IMR-90 (cell line): ENCODE data around the gene FAM193B.

Source experiments
- CHD1 ChIP-seq: IDR thresholded peaks from 2 replicates; pipeline ENCODE4 v1.6.1; 2012; ENCODE audit warnings: low read depth, low read length, improper control_type of control experiment
- POLR2A ChIP-seq: IDR thresholded peaks from 2 replicates; pipeline ENCODE4 v1.6.1; 2012; ENCODE audit warnings: mild to moderate bottlenecking, low read depth, low read length
- SMC3 ChIP-seq: fragments of 150-350 bp; IDR thresholded peaks from 2 replicates; pipeline ENCODE4 v1.6.1; 2016; ENCODE audit warnings: low read depth, mild to moderate bottlenecking, antibody characterized with exemption, low read length, moderate library complexity
- TF ChIP-seq, protein P1 (sequence below): conservative IDR thresholded peaks from 2 replicates; pipeline ENCODE4 v1.5.1; 2012; ENCODE audit warnings: mild to moderate bottlenecking, low read depth, low read length, improper control_type of control experiment

DNA sequence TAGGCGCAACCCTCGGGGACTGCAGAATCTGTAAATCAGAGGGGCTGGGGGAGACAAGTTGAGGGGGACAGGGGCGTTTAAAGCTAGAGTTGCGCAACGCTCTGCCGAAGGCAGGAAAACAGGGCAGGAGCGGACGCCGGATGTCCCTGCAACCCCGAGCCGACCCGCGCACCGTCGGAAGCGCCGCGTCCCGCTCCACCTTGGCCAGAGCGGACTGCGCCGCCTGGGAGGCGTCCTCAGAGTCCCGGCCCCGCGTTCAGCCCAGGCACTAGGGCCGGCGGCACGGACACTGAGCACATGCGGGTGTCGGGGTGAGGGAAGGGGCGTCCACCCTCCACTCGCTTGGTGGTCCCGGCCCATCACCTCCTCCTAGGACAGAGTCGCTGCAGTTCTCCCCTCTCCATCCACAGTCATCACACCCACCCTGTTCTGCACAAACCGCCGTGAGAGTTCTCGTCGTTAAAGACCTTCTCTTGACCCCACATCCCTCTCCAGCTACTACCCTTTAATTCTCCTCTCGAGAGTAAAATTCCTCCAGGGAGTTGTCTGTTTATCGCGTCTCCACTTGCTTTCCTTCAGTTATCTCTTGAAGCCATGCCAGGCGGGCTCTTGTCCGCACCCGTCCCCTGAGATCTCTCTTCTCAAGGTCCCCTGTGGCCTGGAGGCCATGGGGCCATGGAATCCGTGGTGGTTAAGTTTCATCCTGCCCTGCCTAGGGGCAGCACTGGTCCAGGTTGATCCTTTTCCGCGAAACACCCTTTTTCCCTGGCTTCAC lies 56.2 kb downstream of the FAM193B start:
- TF ChIP-seq POLR2A = no peak
- TF ChIP-seq, protein P1, sequence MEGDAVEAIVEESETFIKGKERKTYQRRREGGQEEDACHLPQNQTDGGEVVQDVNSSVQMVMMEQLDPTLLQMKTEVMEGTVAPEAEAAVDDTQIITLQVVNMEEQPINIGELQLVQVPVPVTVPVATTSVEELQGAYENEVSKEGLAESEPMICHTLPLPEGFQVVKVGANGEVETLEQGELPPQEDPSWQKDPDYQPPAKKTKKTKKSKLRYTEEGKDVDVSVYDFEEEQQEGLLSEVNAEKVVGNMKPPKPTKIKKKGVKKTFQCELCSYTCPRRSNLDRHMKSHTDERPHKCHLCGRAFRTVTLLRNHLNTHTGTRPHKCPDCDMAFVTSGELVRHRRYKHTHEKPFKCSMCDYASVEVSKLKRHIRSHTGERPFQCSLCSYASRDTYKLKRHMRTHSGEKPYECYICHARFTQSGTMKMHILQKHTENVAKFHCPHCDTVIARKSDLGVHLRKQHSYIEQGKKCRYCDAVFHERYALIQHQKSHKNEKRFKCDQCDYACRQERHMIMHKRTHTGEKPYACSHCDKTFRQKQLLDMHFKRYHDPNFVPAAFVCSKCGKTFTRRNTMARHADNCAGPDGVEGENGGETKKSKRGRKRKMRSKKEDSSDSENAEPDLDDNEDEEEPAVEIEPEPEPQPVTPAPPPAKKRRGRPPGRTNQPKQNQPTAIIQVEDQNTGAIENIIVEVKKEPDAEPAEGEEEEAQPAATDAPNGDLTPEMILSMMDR = no peak
- TF ChIP-seq SMC3 = no peak
- TF ChIP-seq CHD1 = no peak
